HL-60 (cell line): ENCODE data around the gene PRKCE.
A peak's percentile ranks its signal among the peaks of the same experiment; 100 is the strongest.

Source experiments
- DNase-seq, 2 experiments: peaks; one replicate each; pipeline ENCODE4 v3.0.0-alpha.2; 2010 to 2020; ENCODE audit warnings: low read depth in 1 of 2, low spot score in 1 of 2
- H3K27ac ChIP-seq: fragments of 250-450 bp; sonication (Bioruptor Pico); replicated peaks from 2 replicates; pipeline ENCODE4 v1.5.1; 2020; ENCODE audit warnings: mild to moderate bottlenecking, moderate library complexity
- H3K27me3 ChIP-seq: fragments of 250-450 bp; sonication (Bioruptor Pico); 2 replicates; pipeline ENCODE4 v1.5.1; 2021; ENCODE audit warnings: mild to moderate bottlenecking, moderate library complexity; ENCODE audit not compliant: insufficient read depth, poor library complexity, severe bottlenecking
- H3K4me3 ChIP-seq: replicated peaks from 2 replicates; pipeline ENCODE4 v1.5.1; 2011; ENCODE audit warnings: mild to moderate bottlenecking, control low read depth, low read length; ENCODE audit not compliant: insufficient read depth
- GABPA ChIP-seq: IDR thresholded peaks from 2 replicates; pipeline ENCODE4 v1.6.1; 2012; ENCODE audit warnings: low read depth
- POLR2AphosphoS5 ChIP-seq: IDR thresholded peaks from 2 replicates; pipeline ENCODE4 v1.6.1; 2012; ENCODE audit warnings: low read depth
- SPI1 ChIP-seq: IDR thresholded peaks from 2 replicates; pipeline ENCODE4 v1.6.1; 2012; ENCODE audit warnings: low read depth, mild to moderate bottlenecking, borderline replicate concordance
- TF ChIP-seq, protein P1 (sequence below): IDR thresholded peaks from one replicate; pipeline ENCODE4 v1.5.1; 2011; ENCODE audit warnings: low read length, control low read depth, inconsistent platforms; ENCODE audit not compliant: insufficient read depth
- TF ChIP-seq, protein P2 (sequence below): IDR thresholded peaks from 2 replicates; pipeline ENCODE4 v1.6.1; 2012; ENCODE audit warnings: low read depth; ENCODE audit not compliant: insufficient replicate concordance

PRKCE gene

DNA sequence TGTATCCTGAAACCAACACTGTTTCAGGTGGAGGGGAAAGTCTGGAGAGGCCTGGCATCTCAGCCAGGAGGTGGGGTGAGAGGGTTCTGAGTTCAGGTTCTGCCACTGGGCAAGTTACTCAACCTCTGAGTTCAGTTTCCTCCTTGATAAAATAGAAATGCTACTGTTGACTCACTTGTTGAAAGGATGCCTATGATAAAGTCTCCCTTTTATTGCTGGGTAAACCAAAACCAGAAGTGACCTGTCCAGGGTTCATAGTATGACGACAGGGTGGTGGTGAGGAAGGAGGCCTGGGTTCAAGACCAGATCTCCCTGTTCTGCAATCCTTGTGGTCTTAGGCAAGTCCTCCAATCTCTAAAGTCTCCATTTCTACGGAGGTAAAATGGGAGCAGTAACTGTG lies 232.7 kb downstream of the PRKCE start:
- no peak overlapping the region for H3K4me3 ChIP-seq
- TF ChIP-seq POLR2AphosphoS5 (no peak), GABPA (no peak), SPI1 (no peak)
- TF ChIP-seq, protein P1, sequence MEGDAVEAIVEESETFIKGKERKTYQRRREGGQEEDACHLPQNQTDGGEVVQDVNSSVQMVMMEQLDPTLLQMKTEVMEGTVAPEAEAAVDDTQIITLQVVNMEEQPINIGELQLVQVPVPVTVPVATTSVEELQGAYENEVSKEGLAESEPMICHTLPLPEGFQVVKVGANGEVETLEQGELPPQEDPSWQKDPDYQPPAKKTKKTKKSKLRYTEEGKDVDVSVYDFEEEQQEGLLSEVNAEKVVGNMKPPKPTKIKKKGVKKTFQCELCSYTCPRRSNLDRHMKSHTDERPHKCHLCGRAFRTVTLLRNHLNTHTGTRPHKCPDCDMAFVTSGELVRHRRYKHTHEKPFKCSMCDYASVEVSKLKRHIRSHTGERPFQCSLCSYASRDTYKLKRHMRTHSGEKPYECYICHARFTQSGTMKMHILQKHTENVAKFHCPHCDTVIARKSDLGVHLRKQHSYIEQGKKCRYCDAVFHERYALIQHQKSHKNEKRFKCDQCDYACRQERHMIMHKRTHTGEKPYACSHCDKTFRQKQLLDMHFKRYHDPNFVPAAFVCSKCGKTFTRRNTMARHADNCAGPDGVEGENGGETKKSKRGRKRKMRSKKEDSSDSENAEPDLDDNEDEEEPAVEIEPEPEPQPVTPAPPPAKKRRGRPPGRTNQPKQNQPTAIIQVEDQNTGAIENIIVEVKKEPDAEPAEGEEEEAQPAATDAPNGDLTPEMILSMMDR, result no peak
- TF ChIP-seq, protein P2, sequence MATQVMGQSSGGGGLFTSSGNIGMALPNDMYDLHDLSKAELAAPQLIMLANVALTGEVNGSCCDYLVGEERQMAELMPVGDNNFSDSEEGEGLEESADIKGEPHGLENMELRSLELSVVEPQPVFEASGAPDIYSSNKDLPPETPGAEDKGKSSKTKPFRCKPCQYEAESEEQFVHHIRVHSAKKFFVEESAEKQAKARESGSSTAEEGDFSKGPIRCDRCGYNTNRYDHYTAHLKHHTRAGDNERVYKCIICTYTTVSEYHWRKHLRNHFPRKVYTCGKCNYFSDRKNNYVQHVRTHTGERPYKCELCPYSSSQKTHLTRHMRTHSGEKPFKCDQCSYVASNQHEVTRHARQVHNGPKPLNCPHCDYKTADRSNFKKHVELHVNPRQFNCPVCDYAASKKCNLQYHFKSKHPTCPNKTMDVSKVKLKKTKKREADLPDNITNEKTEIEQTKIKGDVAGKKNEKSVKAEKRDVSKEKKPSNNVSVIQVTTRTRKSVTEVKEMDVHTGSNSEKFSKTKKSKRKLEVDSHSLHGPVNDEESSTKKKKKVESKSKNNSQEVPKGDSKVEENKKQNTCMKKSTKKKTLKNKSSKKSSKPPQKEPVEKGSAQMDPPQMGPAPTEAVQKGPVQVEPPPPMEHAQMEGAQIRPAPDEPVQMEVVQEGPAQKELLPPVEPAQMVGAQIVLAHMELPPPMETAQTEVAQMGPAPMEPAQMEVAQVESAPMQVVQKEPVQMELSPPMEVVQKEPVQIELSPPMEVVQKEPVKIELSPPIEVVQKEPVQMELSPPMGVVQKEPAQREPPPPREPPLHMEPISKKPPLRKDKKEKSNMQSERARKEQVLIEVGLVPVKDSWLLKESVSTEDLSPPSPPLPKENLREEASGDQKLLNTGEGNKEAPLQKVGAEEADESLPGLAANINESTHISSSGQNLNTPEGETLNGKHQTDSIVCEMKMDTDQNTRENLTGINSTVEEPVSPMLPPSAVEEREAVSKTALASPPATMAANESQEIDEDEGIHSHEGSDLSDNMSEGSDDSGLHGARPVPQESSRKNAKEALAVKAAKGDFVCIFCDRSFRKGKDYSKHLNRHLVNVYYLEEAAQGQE, result no peak
- DNase-seq, result no peak
- H3K27me3 ChIP-seq, result no peaks in the 10 kb centered on the region
- no peak overlapping the region for H3K27ac ChIP-seq

DNA sequence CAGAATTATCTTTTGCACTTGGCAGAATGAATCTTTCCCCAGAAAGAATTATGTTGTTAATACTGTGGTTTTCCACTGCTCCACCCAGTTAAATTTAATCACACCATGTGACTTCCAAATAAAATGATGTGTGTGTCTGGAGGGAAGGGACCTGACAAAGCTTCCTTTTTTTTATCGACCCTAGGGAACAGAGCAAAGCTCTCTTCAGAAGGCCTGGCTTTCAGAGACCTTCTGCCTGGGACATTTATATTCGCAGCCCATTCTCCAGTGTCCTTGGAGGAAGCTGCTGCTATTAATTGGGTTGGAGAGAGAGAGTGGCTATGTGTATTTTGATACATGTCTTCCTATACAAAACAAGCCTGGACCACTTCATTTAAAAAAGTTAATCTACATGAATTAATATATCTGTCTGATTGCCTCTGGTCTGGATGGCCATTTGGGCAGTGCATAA lies 233.7 kb downstream of the PRKCE start:
- Histone ChIP-seq H3K27me3 (no peaks in the 10 kb centered on the region), H3K27ac (no peak overlapping the region), H3K4me3 (no peak overlapping the region)
- DNase-seq, result no peak
- TF ChIP-seq POLR2AphosphoS5, result no peak
- TF ChIP-seq, protein P1, result no peak
- TF ChIP-seq SPI1, result no peak
- TF ChIP-seq GABPA, result no peak
- TF ChIP-seq, protein P2, result no peak

DNA sequence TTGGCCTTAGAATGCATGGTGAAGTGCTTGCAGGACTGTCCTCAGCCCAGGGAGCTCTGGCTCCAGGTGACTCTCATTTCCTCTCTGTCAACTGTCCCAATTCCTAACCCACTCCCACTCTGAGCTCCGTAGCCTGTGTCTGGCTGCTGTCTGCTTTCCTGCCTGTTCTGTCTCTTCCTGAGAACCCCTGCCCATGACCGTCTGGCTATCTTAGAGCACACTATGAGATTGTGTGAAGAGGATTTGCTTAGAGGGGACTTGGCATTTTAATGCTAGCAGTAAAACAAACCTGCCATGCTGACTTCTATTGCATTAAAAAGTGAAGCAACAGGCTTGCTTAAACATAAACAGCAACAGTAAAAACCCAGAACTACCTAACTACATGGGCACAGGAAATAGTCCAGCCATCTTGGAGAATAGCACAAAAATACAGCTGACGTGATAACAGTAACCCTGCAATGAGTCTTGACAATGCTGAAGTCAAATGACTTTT lies 234.7 kb downstream of the PRKCE start:
- Histone ChIP-seq H3K4me3 (no peak overlapping the region), H3K27me3 (no peaks in the 10 kb centered on the region), H3K27ac (peak overlapping the region; percentile 49)
- DNase-seq, result peak in 1 of 2 experiments; percentile 27
- TF ChIP-seq SPI1, result no peak
- TF ChIP-seq GABPA, result no peak
- TF ChIP-seq POLR2AphosphoS5, result no peak

DNA sequence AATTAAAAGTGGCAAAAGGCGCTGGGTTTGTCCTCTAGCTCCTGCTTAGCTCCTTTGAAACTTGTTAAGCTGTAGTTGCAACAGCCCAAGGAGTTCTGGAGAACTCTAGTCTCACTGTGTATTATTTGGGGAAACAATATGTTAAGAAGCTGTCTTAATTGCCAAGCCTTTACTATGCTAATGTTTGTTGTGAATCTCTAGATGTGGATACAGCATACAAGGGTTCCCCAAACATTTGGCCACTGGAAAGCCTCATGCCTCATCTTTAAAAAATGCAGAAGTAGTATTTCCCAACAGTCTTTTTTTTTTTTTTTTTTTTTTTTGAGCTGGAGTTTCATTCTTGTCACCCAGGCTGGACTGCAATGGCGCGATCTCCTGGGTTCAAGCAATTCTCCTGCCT lies 236.7 kb downstream of the PRKCE start:
- H3K27ac ChIP-seq, result peak overlapping the region; percentile 63
- TF ChIP-seq, protein P1, result no peak
- TF ChIP-seq, protein P2, result no peak
- TF ChIP-seq POLR2AphosphoS5 (no peak), GABPA (no peak), SPI1 (0 out of 2 replicates have a peak, but pooled peaks have one; percentile 8)
- no peaks in the 10 kb centered on the region for H3K27me3 ChIP-seq
- DNase-seq, result peak in 1 of 2 experiments; percentile 50
- no peak overlapping the region for H3K4me3 ChIP-seq
